Skeletal muscle cell (primary cell): ENCODE data around the gene TRIM46.

Experiments used
- DNase-seq: peaks from one replicate; pipeline ENCODE4 v3.0.0-alpha.2; 2010; ENCODE audit warnings: low read depth
- H3K4me3 ChIP-seq: 2 replicates; pipeline ENCODE4 v1.5.1; 2011; ENCODE audit warnings: low read depth, mild to moderate bottlenecking, control low read depth, low read length, moderate library complexity

The TRIM46 gene

GRCh38 chr1:155170101-155170785 lies 3.4 kb upstream of the TRIM46 start:
- H3K4me3 ChIP-seq: no peak overlapping the region
- no peak for DNase-seq

- DNase-seq: no peak
These were observed 2.8 kb upstream of the TRIM46 start for GRCh38 chr1:155170806-155171205.

GRCh38 chr1:155171836-155172731 lies 1.6 kb upstream of the TRIM46 start:
- no peak for DNase-seq
- H3K4me3 ChIP-seq: peak overlapping the region; percentile 95

More at GRCh38 chr1:155170806-155171205, 2.8 kb upstream of the TRIM46 start:
- H3K4me3 ChIP-seq: no peak overlapping the region

- H3K4me3 ChIP-seq: peak within 1 kb of the TSS; percentile 95
- DNase-seq: peak; percentile 81
These were observed 744 bp upstream of the TRIM46 start, which contains the start of gene KRTCAP2 for GRCh38 chr1:155172732-155173477. Gene KRTCAP2, minus strand, starts transcription at chr1:155173304. Its CDS starts 80 bp downstream, at chr1:155173224.

- peak overlapping the region; percentile 95 for H3K4me3 ChIP-seq
- no peak for DNase-seq
These were observed 953 bp downstream of the TRIM46 start for GRCh38 chr1:155174324-155175280.

- H3K4me3 ChIP-seq: peak overlapping the region; percentile 95
These were observed 1.8 kb downstream of the TRIM46 start for GRCh38 chr1:155175281-155175926.

GRCh38 chr1:155175927-155176371 lies 2.3 kb downstream of the TRIM46 start:
- DNase-seq: no peak
- H3K4me3 ChIP-seq: no peak overlapping the region

More at GRCh38 chr1:155175281-155175926, 1.8 kb downstream of the TRIM46 start:
- DNase-seq: no peak

GRCh38 chr1:155176544-155177071 lies 3.0 kb downstream of the TRIM46 start:
- DNase-seq: peak; percentile 15
- no peak overlapping the region for H3K4me3 ChIP-seq

GRCh38 chr1:155177192-155177917 lies 3.7 kb downstream of the TRIM46 start:
- no peak for DNase-seq
- no peak overlapping the region for H3K4me3 ChIP-seq

GRCh38 chr1:155177918-155178281 lies 4.3 kb downstream of the TRIM46 start:
- no peak for DNase-seq
- no peak overlapping the region for H3K4me3 ChIP-seq

- no peak overlapping the region for H3K4me3 ChIP-seq
- DNase-seq: no peak
These were observed 4.9 kb downstream of the TRIM46 start for GRCh38 chr1:155178441-155179111.

GRCh38 chr1:155179112-155180031 lies 5.7 kb downstream of the TRIM46 start:
- DNase-seq: no peak
- no peak overlapping the region for H3K4me3 ChIP-seq

- H3K4me3 ChIP-seq: no peak overlapping the region
- DNase-seq: no peak
These were observed 7.9 kb downstream of the TRIM46 start for GRCh38 chr1:155181371-155182051.

- no peak overlapping the region for H3K4me3 ChIP-seq
- no peak for DNase-seq
These were observed 8.5 kb downstream of the TRIM46 start for GRCh38 chr1:155182052-155182550.

GRCh38 chr1:155183775-155184221 lies 10.1 kb downstream of the TRIM46 start:
- no peak overlapping the region for H3K4me3 ChIP-seq
- no peak for DNase-seq
